ENCODE measurements around the gene PIGBOS1.
A peak's percentile ranks its signal among the peaks of the same experiment; 100 is the strongest.
"Not testable (repeated sequence)": the region's sequence is repeated elsewhere in the genome, so short reads cannot be mapped to it uniquely, and the experiment has no call there.

The PIGBOS1 gene

GRCh38 chr15:55334997-55335396, 16.1 kb upstream of the PIGBOS1 start:
- ATAC-seq (ENCODE audit: low read depth) (no peak), DNase-seq (ENCODE audit: low spot score in 2 of 2) (no peak)
- peaks cover 19% of the 10 kb centered on the region for H3K36me3 Mint-ChIP-seq
- H3K27me3 Mint-ChIP-seq, result no peaks in the 10 kb centered on the region
- H3K4me3 Mint-ChIP-seq, result no peak overlapping the region
- no peak overlapping the region for H3K27ac Mint-ChIP-seq
- H3K9me3 Mint-ChIP-seq, result no peaks in the 10 kb centered on the region
- H3K4me1 Mint-ChIP-seq, result no peaks in the 10 kb centered on the region

- no peak overlapping the region for H3K27ac Mint-ChIP-seq
- ATAC-seq (ENCODE audit: low read depth) (no peak), DNase-seq (ENCODE audit: low spot score in 2 of 2) (no peak)
- no peaks in the 10 kb centered on the region for H3K9me3 Mint-ChIP-seq
- H3K27me3 Mint-ChIP-seq, result no peaks in the 10 kb centered on the region
- no peak overlapping the region for H3K4me3 Mint-ChIP-seq
- peaks cover 19% of the 10 kb centered on the region for H3K36me3 Mint-ChIP-seq
- no peaks in the 10 kb centered on the region for H3K4me1 Mint-ChIP-seq
Measured at GRCh38 chr15:55334371-55334770, 15.4 kb upstream of the PIGBOS1 start.

DNA sequence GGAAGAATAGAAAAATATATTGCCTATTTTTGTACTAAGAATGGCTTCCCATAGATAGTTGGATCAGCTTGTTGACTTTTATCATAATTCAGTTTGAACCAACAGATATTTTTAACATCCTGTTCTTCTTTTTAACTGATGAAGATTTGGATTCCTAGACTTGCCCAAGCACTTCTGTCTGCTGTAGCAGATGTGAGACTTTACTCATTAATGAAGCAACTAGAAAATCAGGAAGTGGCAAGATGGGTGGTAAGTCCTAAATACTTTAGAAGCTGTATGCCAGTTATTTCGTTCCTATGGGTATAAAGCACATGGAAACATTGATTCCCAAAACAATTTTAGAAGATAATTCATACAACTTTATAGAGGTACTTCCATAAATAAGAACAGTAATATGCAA, 8.5 kb upstream of the PIGBOS1 start:
- Mint-ChIP-seq H3K9me3 (no peaks in the 10 kb centered on the region), H3K4me3 (no peak overlapping the region), H3K27ac (no peak overlapping the region), H3K4me1 (peaks cover 13% of the 10 kb centered on the region), H3K27me3 (no peaks in the 10 kb centered on the region), H3K36me3 (peaks cover 20% of the 10 kb centered on the region)
- ATAC-seq (ENCODE audit: low read depth) (no peak), DNase-seq (ENCODE audit: low spot score in 2 of 2) (no peak)

DNA sequence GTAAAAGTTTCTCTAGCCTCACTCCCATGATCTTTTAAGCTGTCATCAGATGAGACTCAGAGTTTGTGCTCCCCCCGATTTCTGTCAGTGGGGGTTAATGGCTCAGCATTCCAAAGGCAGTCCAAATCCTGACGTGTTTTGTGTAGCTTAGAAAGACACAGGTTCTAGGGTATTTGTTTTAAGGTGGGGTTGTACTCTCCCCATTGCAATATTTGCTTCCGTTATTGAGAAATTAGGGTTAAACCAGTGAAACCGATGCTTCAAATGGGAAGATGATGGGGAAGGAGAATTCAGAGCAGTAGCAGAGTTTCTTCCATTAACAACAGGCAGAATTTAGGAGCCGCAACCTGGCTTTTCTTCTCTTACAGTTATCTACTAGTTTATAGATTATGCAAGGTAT, 3.5 kb upstream of the PIGBOS1 start:
- ATAC-seq (ENCODE audit: low read depth) (no peak), DNase-seq (ENCODE audit: low spot score in 2 of 2) (no peak)
- H3K4me1 Mint-ChIP-seq, result peaks cover 24% of the 10 kb centered on the region
- no peaks in the 10 kb centered on the region for H3K9me3 Mint-ChIP-seq
- no peaks in the 10 kb centered on the region for H3K27me3 Mint-ChIP-seq
- H3K27ac Mint-ChIP-seq, result peak overlapping the region; percentile 45
- H3K4me3 Mint-ChIP-seq, result no peak overlapping the region
- H3K36me3 Mint-ChIP-seq, result peaks cover 11% of the 10 kb centered on the region

DNA sequence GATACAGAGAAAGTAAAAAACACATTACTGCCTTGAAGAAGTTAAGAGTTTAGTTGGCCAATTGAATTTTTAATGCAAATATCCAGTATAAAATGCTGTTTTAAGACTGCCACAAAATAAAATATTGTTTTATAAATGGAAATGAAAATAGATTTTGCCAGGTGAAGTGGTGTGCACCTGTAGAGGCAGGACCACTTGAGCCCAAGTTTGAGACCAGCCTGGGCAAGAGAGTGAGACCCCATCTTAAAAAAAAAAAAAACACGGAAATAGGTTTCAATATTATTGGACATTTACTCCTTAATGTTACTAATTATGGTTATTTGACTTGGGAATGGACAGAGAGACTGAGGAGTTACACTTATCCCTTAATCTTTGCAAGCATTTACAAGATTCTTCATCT, 2.0 kb upstream of the PIGBOS1 start:
- no peak for ATAC-seq (ENCODE audit: low read depth)
- Mint-ChIP-seq H3K9me3 (no peaks in the 10 kb centered on the region), H3K27ac (no peak overlapping the region), H3K27me3 (no peaks in the 10 kb centered on the region), H3K4me1 (peaks cover 28% of the 10 kb centered on the region), H3K4me3 (no peak overlapping the region), H3K36me3 (peaks cover 14% of the 10 kb centered on the region)
- no peak for DNase-seq (ENCODE audit: low spot score in 2 of 2)

- H3K9me3 Mint-ChIP-seq, result no peaks in the 10 kb centered on the region
- no peak overlapping the region for H3K27ac Mint-ChIP-seq
- no peaks in the 10 kb centered on the region for H3K27me3 Mint-ChIP-seq
- no peak for DNase-seq (ENCODE audit: low spot score in 2 of 2)
- H3K4me1 Mint-ChIP-seq, result peaks cover 32% of the 10 kb centered on the region
- no peak for ATAC-seq (ENCODE audit: low read depth)
- peaks cover 14% of the 10 kb centered on the region for H3K36me3 Mint-ChIP-seq
- H3K4me3 Mint-ChIP-seq, result peak overlapping the region; percentile 61
Measured at GRCh38 chr15:55320238-55320550, 1.3 kb upstream of the PIGBOS1 start.

GRCh38 chr15:55319537-55320237, 764 bp upstream of the PIGBOS1 start:
- H3K9me3 Mint-ChIP-seq, result no peaks in the 10 kb centered on the region
- peaks cover 14% of the 10 kb centered on the region for H3K36me3 Mint-ChIP-seq
- no peak for DNase-seq (ENCODE audit: low spot score in 2 of 2)

DNA sequence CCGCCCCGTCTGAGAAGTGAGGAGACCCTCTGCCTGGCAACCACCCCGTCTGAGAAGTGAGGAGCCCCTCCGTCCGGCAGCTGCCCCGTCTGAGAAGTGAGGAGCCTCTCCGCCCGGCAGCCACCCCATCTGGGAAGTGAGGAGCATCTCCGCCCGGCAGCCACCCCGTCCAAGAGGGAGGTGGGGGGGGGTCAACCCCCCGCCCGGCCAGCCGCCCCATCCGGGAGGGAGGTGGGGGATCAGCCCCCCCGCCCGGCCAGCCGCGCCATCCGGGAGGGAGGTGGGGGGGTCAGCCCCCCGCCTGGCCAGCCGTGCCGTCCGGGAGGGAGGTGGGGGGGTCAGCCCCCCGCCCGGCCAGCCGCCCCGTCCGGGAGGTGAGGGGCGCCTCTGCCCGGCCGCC, 16.1 kb downstream of the PIGBOS1 start:
- not testable (repeated sequence) for DNase-seq (ENCODE audit: low spot score in 2 of 2); H3K4me3 Mint-ChIP-seq; H3K27ac Mint-ChIP-seq; H3K27me3 Mint-ChIP-seq; H3K4me1 Mint-ChIP-seq; ATAC-seq (ENCODE audit: low read depth); H3K9me3 Mint-ChIP-seq
- peaks cover 18% of the 10 kb centered on the region for H3K36me3 Mint-ChIP-seq

More at GRCh38 chr15:55319537-55320237, 764 bp upstream of the PIGBOS1 start:
- Mint-ChIP-seq H3K4me1 (peaks cover 37% of the 10 kb centered on the region), H3K4me3 (peak overlapping the region; percentile 99), H3K27me3 (no peaks in the 10 kb centered on the region), H3K27ac (peak overlapping the region; percentile 99)
- no peak for ATAC-seq (ENCODE audit: low read depth)

DNA sequence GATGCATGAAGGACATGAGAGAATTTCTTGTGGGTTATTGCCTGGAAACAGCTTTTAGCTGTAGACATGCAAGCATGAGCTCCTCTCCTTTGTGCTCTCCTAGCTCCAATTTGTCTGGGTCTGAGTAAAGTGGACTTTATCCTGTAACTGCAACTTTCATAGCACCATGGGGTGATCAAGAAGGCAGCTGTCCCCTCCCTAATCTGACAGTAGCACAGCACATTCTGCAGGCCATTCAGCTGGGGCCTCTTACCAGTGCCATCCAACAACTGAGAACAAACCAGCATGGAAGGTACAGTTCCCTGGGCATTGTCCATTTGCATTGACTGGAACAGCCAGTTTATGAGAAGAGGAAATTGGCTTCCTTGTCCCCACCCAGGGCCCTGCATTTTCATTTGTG, 21.6 kb downstream of the PIGBOS1 start:
- Mint-ChIP-seq H3K27ac (no peak overlapping the region), H3K36me3 (no peaks in the 10 kb centered on the region), H3K4me1 (no peaks in the 10 kb centered on the region), H3K4me3 (no peak overlapping the region), H3K27me3 (no peaks in the 10 kb centered on the region), H3K9me3 (no peaks in the 10 kb centered on the region)
- DNase-seq (ENCODE audit: low spot score in 2 of 2) (no peak), ATAC-seq (ENCODE audit: low read depth) (no peak)

GRCh38 chr15:55290528-55291057, 28.3 kb downstream of the PIGBOS1 start:
- no peaks in the 10 kb centered on the region for H3K9me3 Mint-ChIP-seq
- peak; percentile 79 to 82 for DNase-seq (ENCODE audit: low spot score in 2 of 2)
- H3K36me3 Mint-ChIP-seq, result no peaks in the 10 kb centered on the region
- peak overlapping the region; percentile 88 for H3K4me3 Mint-ChIP-seq
- no peaks in the 10 kb centered on the region for H3K27me3 Mint-ChIP-seq
- H3K27ac Mint-ChIP-seq, result peak overlapping the region; percentile 90
- peak; percentile 83 for ATAC-seq (ENCODE audit: low read depth)
- peaks cover 11% of the 10 kb centered on the region for H3K4me1 Mint-ChIP-seq

DNA sequence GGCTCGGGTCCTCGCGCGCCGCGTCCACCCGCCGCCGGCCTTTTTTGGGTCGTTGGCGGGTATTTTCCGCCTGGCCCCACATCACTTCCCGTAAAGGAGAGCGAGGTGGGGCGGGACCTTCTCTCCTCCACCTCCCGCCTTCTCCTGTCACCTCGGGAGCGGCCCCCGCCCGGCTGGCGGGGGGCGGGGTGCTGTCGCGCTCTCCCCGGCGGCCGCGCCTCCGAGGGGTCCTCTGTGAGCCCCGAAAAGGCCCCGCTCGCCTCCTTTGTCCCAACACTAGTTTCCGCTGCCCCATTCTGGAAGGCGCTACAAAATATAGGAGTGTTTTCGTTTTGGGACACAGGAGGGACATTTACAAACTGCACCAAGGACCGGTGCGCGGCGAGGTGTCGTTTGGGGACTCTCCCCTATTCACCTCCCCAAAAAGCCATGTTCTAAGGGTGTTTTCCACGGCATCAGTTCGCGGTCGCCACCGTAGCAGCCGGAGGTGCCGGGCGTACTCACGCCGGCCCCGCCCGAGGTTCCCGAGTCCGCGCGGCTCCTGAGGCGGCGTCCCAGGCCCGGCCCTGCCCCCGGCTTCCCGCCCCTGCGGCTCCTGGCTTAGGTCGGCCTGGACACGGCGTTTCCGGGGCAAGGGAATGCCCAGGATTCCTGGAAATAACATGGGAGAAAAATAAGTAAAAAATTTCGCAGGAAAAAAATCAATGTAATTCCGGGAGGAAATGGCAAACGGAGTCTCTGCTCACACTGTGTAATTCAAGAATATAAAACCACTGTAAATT, 29.0 kb downstream of the PIGBOS1 start, which contains the start of gene RAB27A:
TSS of gene RAB27A (minus strand) at position 68 of the 782 bp plus-strand sequence. CDS start 54,879 bp downstream, outside the sequence.
- Mint-ChIP-seq H3K9me3 (no peaks in the 10 kb centered on the region), H3K27ac (peak within 1 kb of the TSS; percentile 90), H3K4me3 (peak within 1 kb of the TSS; percentile 92), H3K27me3 (no peaks in the 10 kb centered on the region), H3K36me3 (no peaks in the 10 kb centered on the region), H3K4me1 (peaks cover 13% of the 10 kb centered on the region)
- peak; percentile 57 to 59 for DNase-seq (ENCODE audit: low spot score in 2 of 2)
- peak; percentile 82 for ATAC-seq (ENCODE audit: low read depth)

- DNase-seq (ENCODE audit: low spot score in 2 of 2) (peak; percentile 8 to 14), ATAC-seq (ENCODE audit: low read depth) (peak; percentile 7)
- Mint-ChIP-seq H3K4me3 (peak overlapping the region; percentile 92), H3K4me1 (peaks cover 13% of the 10 kb centered on the region), H3K27me3 (no peaks in the 10 kb centered on the region), H3K27ac (peak overlapping the region; percentile 90), H3K36me3 (no peaks in the 10 kb centered on the region), H3K9me3 (no peaks in the 10 kb centered on the region)
Measured at GRCh38 chr15:55289011-55289745, 29.7 kb downstream of the PIGBOS1 start.

- Mint-ChIP-seq H3K4me1 (peaks cover 16% of the 10 kb centered on the region), H3K27ac (peak overlapping the region; percentile 90), H3K4me3 (peak overlapping the region; percentile 92), H3K27me3 (no peaks in the 10 kb centered on the region), H3K9me3 (no peaks in the 10 kb centered on the region), H3K36me3 (no peaks in the 10 kb centered on the region)
- DNase-seq (ENCODE audit: low spot score in 2 of 2) (no peak), ATAC-seq (ENCODE audit: low read depth) (no peak)
Measured at GRCh38 chr15:55288006-55288717, 30.8 kb downstream of the PIGBOS1 start.

Data from memory B cell (primary cell).